Lung microvascular endothelial cell (primary cell): ENCODE data around the gene RPL39. TPM values are rescaled to one million over a fixed set of nuclear protein-coding genes. Genes with fewer than 3 reads are reported as not detected.
A peak's percentile ranks its signal among the peaks of the same experiment; 100 is the strongest.
"Not testable (repeated sequence)": the region's sequence is repeated elsewhere in the genome, so short reads cannot be mapped to it uniquely, and the experiment has no call there.

Experiments
- DNase-seq, 2 donors: peaks; one replicate each; pipeline versions ENCODE4 v3.0.0 to v3.0.0-alpha.2; 2010; ENCODE audit warnings: low read depth in 2 of 2
- total RNA-seq: library from RNA; depleted of rRNA; stranded (reverse); fragments of >200 nt; gene quantifications from 2 replicates; pipeline ENCODE4 v1.2.1, GENCODE V29; 2014

RPL39 gene
- total RNA-seq, 1 donor from 2014 or later: 2,831 TPM

- DNase-seq: no peak
Observed at GRCh38 chrX:119763181-119763580, 28.2 kb downstream of the RPL39 start.

- DNase-seq: no peak
Observed at GRCh38 chrX:119762718-119763117, 28.7 kb downstream of the RPL39 start.

GRCh38 chrX:119760026-119760877 lies 31.2 kb downstream of the RPL39 start:
- DNase-seq: no peak

GRCh38 chrX:119759248-119759766 lies 32.1 kb downstream of the RPL39 start:
- DNase-seq: no peak

GRCh38 chrX:119758731-119759247 lies 32.6 kb downstream of the RPL39 start:
- DNase-seq: peak in 1 of 2 donors; percentile 7

GRCh38 chrX:119757979-119758730 lies 33.3 kb downstream of the RPL39 start, which contains the start of gene SOWAHD:
SOWAHD (plus strand) TSS chrX:119758588; CDS start chrX:119758668, 80 bp downstream.
- DNase-seq: peak in 1 of 2 donors; percentile 3

GRCh38 chrX:119757646-119757978 lies 33.8 kb downstream of the RPL39 start:
- DNase-seq: no peak

- DNase-seq: no peak
Observed at GRCh38 chrX:119756926-119757635, 34.3 kb downstream of the RPL39 start.

GRCh38 chrX:119755981-119756533 lies 35.4 kb downstream of the RPL39 start:
- DNase-seq: no peak

- DNase-seq: peak; percentile 43 to 68
Observed at GRCh38 chrX:119753639-119754257, 37.7 kb downstream of the RPL39 start.

- DNase-seq: no peak
Observed at GRCh38 chrX:119753001-119753400, 38.4 kb downstream of the RPL39 start.

GRCh38 chrX:119750751-119751150 lies 40.7 kb downstream of the RPL39 start:
- not testable (repeated sequence) for DNase-seq

- not testable (repeated sequence) for DNase-seq
Observed at GRCh38 chrX:119750131-119750530, 41.3 kb downstream of the RPL39 start.

GRCh38 chrX:119745283-119745848 lies 46.1 kb downstream of the RPL39 start:
- no peak for DNase-seq

GRCh38 chrX:119738742-119739141 lies 52.7 kb downstream of the RPL39 start:
- DNase-seq: peak; percentile 32 to 40

Other genes with a start within 250 kb of the RPL39 start
- 28.8 and 35.1 TPM in 2 replicates for gene STEEP1, start 226.2 kb downstream of the RPL39 start, total RNA-seq
- gene UBE2A, start 217.1 kb downstream of the RPL39 start, total RNA-seq: 14.6 and 16.3 TPM in 2 replicates
- gene NKRF, start 185.2 kb downstream of the RPL39 start, total RNA-seq: 2.8 and 3.4 TPM in 2 replicates
- gene SEPTIN6, start 98.5 kb downstream of the RPL39 start, total RNA-seq: 16.1 and 16.3 TPM in 2 replicates
- not detected in 2 replicates for gene SOWAHD, start 33.0 kb downstream of the RPL39 start, total RNA-seq
- gene UPF3B, start 61.3 kb upstream of the RPL39 start, total RNA-seq: 1.2 and 2.0 TPM in 2 replicates
- 13.1 and 14.9 TPM in 2 replicates for gene RNF113A, start 80.1 kb upstream of the RPL39 start, total RNA-seq
- gene NDUFA1, start 80.2 kb upstream of the RPL39 start, total RNA-seq: 131 and 142 TPM in 2 replicates
- not detected in 2 replicates for gene AKAP14, start 104.3 kb upstream of the RPL39 start, total RNA-seq
- 2.2 and 3.0 TPM in 2 replicates for gene NKAP, start 152.1 kb upstream of the RPL39 start, total RNA-seq